Measurements from ENCODE around the gene EML6. TPM values are rescaled to one million over a fixed set of nuclear protein-coding genes. Genes with fewer than 3 reads are reported as not detected.

Gene EML6
- total RNA-seq = 0.09 and 0.12 TPM in 2 replicates

DNA sequence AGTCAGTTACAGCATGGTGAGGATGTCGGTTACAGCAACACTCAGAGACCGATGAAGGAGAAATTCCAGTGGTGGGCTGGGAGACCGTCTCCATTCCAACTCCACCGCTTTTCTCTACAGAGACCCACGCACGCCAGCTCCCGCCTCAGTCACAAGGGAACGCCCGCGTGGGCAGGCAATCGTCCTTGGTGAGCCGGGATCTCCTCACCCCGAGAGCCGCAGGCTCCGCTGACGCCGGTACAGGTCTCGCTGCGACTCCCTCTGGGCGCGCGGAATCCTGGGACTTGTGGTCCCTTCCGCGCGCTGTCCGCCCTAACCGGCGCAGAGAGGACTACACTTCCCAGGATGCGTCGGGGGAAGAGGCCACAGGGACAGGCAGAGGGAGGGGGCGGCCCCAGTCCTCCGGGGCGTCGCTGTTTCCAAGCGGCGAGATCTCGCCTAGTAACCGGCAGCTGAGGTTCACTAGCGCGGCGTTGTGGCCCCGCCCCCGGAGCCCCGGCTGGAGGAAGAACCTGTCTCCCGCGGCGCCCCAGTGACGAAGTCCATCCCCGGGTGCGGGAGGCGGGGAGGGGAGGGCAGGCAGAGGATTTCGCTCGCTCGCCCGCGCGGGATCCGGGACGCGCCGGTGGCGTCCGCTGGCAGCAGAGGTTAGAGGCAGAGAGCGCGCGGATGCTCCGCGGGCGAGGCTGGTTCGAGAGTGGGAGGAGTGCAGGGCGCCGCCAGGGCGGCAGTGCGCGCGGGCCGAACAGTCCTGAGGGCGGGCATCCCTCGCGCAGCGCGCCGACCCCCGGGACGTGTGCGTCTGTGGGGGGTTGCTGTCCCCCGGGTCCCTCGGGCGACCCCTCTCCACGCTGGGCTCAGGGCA is at the start of gene EML6:
Gene EML6, plus strand, starts transcription at position 532 of the 865 bp plus-strand sequence. CDS start 1,400 bp downstream, outside the sequence.

Measured in pericardium fibroblast (primary cell).